ENCODE measurements around the gene DDX49. TPM values are rescaled to one million over a fixed set of nuclear protein-coding genes. Genes with fewer than 3 reads are reported as not detected.
"Not testable (repeated sequence)": the region's sequence is repeated elsewhere in the genome, so short reads cannot be mapped to it uniquely, and the experiment has no call there.

Gene DDX49
- total RNA-seq, 2 donors from 2014 or later = 45.2 to 49.1 TPM

- Mint-ChIP-seq H3K4me3 (no peak overlapping the region), H3K27ac (peak overlapping the region; percentile 67), H3K36me3 (ENCODE audit: low read depth) (no peaks in the 10 kb centered on the region), H3K27me3 (no peaks in the 10 kb centered on the region), H3K4me1 (peaks cover 8% of the 10 kb centered on the region)
- DNase-seq (no peak), ATAC-seq (no peak)
- no peaks in the 10 kb centered on the region for H3K9me3 ChIP-seq (ENCODE audit: control insufficient read depth, low read length, poor library complexity, severe bottlenecking)
Observed at GRCh38 chr19:18948075-18948975, 28.8 kb downstream of the DDX49 start.

GRCh38 chr19:18948976-18949356 lies 29.5 kb downstream of the DDX49 start:
- Mint-ChIP-seq H3K27ac (peak overlapping the region; percentile 67), H3K27me3 (no peaks in the 10 kb centered on the region), H3K4me3 (no peak overlapping the region), H3K36me3 (ENCODE audit: low read depth) (no peaks in the 10 kb centered on the region), H3K4me1 (peaks cover 8% of the 10 kb centered on the region)
- ATAC-seq (no peak), DNase-seq (no peak)
- H3K9me3 ChIP-seq (ENCODE audit: control insufficient read depth, low read length, poor library complexity, severe bottlenecking) = no peaks in the 10 kb centered on the region

GRCh38 chr19:18949858-18950257 lies 30.3 kb downstream of the DDX49 start:
- H3K36me3 Mint-ChIP-seq (ENCODE audit: low read depth) = no peaks in the 10 kb centered on the region
- H3K9me3 ChIP-seq (ENCODE audit: control insufficient read depth, low read length, poor library complexity, severe bottlenecking) = no peaks in the 10 kb centered on the region
- ATAC-seq (no peak), DNase-seq (no peak)
- H3K27me3 Mint-ChIP-seq = no peaks in the 10 kb centered on the region
- no peak overlapping the region for H3K4me3 Mint-ChIP-seq
- H3K4me1 Mint-ChIP-seq = peaks cover 8% of the 10 kb centered on the region
- H3K27ac Mint-ChIP-seq = no peak overlapping the region

GRCh38 chr19:18951721-18952281 lies 32.3 kb downstream of the DDX49 start:
- Mint-ChIP-seq H3K27ac (no peak overlapping the region), H3K36me3 (ENCODE audit: low read depth) (no peaks in the 10 kb centered on the region), H3K4me3 (peak overlapping the region; percentile 57), H3K4me1 (peaks cover 3% of the 10 kb centered on the region), H3K27me3 (no peaks in the 10 kb centered on the region)
- no peaks in the 10 kb centered on the region for H3K9me3 ChIP-seq (ENCODE audit: control insufficient read depth, low read length, poor library complexity, severe bottlenecking)
- ATAC-seq (no peak), DNase-seq (no peak)

- H3K4me3 Mint-ChIP-seq; H3K9me3 ChIP-seq (ENCODE audit: control insufficient read depth, low read length, poor library complexity, severe bottlenecking); H3K36me3 Mint-ChIP-seq (ENCODE audit: low read depth); H3K27ac Mint-ChIP-seq; H3K27me3 Mint-ChIP-seq; DNase-seq; ATAC-seq; H3K4me1 Mint-ChIP-seq: not testable (repeated sequence)
Observed at GRCh38 chr19:18952364-18953003, 33.0 kb downstream of the DDX49 start.

- DNase-seq = no peak
- no peak for ATAC-seq
- H3K9me3 ChIP-seq (ENCODE audit: control insufficient read depth, low read length, poor library complexity, severe bottlenecking) = no peaks in the 10 kb centered on the region
- H3K4me1 Mint-ChIP-seq = peaks cover under 1% of the 10 kb centered on the region
- no peak overlapping the region for H3K27ac Mint-ChIP-seq
- no peak overlapping the region for H3K4me3 Mint-ChIP-seq
- no peaks in the 10 kb centered on the region for H3K36me3 Mint-ChIP-seq (ENCODE audit: low read depth)
- H3K27me3 Mint-ChIP-seq = no peaks in the 10 kb centered on the region
Observed at GRCh38 chr19:18954094-18954493, 34.6 kb downstream of the DDX49 start.

- no peaks in the 10 kb centered on the region for H3K4me1 Mint-ChIP-seq
- H3K4me3 Mint-ChIP-seq = no peak overlapping the region
- no peaks in the 10 kb centered on the region for H3K9me3 ChIP-seq (ENCODE audit: control insufficient read depth, low read length, poor library complexity, severe bottlenecking)
- no peaks in the 10 kb centered on the region for H3K36me3 Mint-ChIP-seq (ENCODE audit: low read depth)
- ATAC-seq (no peak), DNase-seq (no peak)
- no peak overlapping the region for H3K27ac Mint-ChIP-seq
- no peaks in the 10 kb centered on the region for H3K27me3 Mint-ChIP-seq
Observed at GRCh38 chr19:18955042-18955441, 35.5 kb downstream of the DDX49 start.

GRCh38 chr19:18960370-18960769 lies 40.9 kb downstream of the DDX49 start:
- Mint-ChIP-seq H3K4me3 (no peak overlapping the region), H3K27ac (no peak overlapping the region), H3K27me3 (peaks cover 5% of the 10 kb centered on the region), H3K36me3 (ENCODE audit: low read depth) (no peaks in the 10 kb centered on the region), H3K4me1 (peaks cover 10% of the 10 kb centered on the region)
- DNase-seq (no peak), ATAC-seq (no peak)
- no peaks in the 10 kb centered on the region for H3K9me3 ChIP-seq (ENCODE audit: control insufficient read depth, low read length, poor library complexity, severe bottlenecking)

GRCh38 chr19:18961767-18962620 lies 42.5 kb downstream of the DDX49 start:
- no peak overlapping the region for H3K4me3 Mint-ChIP-seq
- ATAC-seq (peak; percentile 49), DNase-seq (no peak)
- no peaks in the 10 kb centered on the region for H3K36me3 Mint-ChIP-seq (ENCODE audit: low read depth)
- peaks cover 10% of the 10 kb centered on the region for H3K4me1 Mint-ChIP-seq
- H3K9me3 ChIP-seq (ENCODE audit: control insufficient read depth, low read length, poor library complexity, severe bottlenecking) = no peaks in the 10 kb centered on the region
- H3K27ac Mint-ChIP-seq = peak overlapping the region; percentile 49
- peaks cover 5% of the 10 kb centered on the region for H3K27me3 Mint-ChIP-seq

GRCh38 chr19:18964121-18964520 lies 44.6 kb downstream of the DDX49 start:
- DNase-seq = no peak
- Mint-ChIP-seq H3K4me3 (no peak overlapping the region), H3K4me1 (peaks cover 10% of the 10 kb centered on the region), H3K36me3 (ENCODE audit: low read depth) (no peaks in the 10 kb centered on the region), H3K27me3 (peaks cover 5% of the 10 kb centered on the region), H3K27ac (no peak overlapping the region)
- no peak for ATAC-seq
- H3K9me3 ChIP-seq (ENCODE audit: control insufficient read depth, low read length, poor library complexity, severe bottlenecking) = no peaks in the 10 kb centered on the region

- ATAC-seq (no peak), DNase-seq (no peak)
- H3K27ac Mint-ChIP-seq = no peak overlapping the region
Observed at GRCh38 chr19:18966307-18966706, 46.8 kb downstream of the DDX49 start.

GRCh38 chr19:18967358-18968146 lies 48.0 kb downstream of the DDX49 start:
- ATAC-seq (no peak), DNase-seq (no peak)
- H3K27ac Mint-ChIP-seq = no peak overlapping the region
- peaks cover 6% of the 10 kb centered on the region for H3K27me3 Mint-ChIP-seq
- H3K9me3 ChIP-seq (ENCODE audit: control insufficient read depth, low read length, poor library complexity, severe bottlenecking) = no peaks in the 10 kb centered on the region
- H3K36me3 Mint-ChIP-seq (ENCODE audit: low read depth) = no peaks in the 10 kb centered on the region
- H3K4me3 Mint-ChIP-seq = no peak overlapping the region
- peaks cover 2% of the 10 kb centered on the region for H3K4me1 Mint-ChIP-seq

More at GRCh38 chr19:18966307-18966706, 46.8 kb downstream of the DDX49 start:
- Mint-ChIP-seq H3K4me1 (peaks cover 12% of the 10 kb centered on the region), H3K4me3 (no peak overlapping the region), H3K36me3 (ENCODE audit: low read depth) (no peaks in the 10 kb centered on the region), H3K27me3 (peaks cover 12% of the 10 kb centered on the region)
- H3K9me3 ChIP-seq (ENCODE audit: control insufficient read depth, low read length, poor library complexity, severe bottlenecking) = no peaks in the 10 kb centered on the region
